GM12891 (cell line): Measurements from ENCODE around the gene OSMR.

Experiments used
- PAX5 ChIP-seq: IDR thresholded peaks from 2 replicates; pipeline ENCODE4 v1.6.1; 2011; ENCODE audit warnings: low read length, moderate library complexity, mild to moderate bottlenecking; ENCODE audit not compliant: insufficient read depth, severe bottlenecking
- POLR2A ChIP-seq: IDR thresholded peaks from 2 replicates; pipeline ENCODE4 v1.6.1; 2011; ENCODE audit warnings: low read depth, low read length, control low read depth
- POLR2AphosphoS5 ChIP-seq: IDR thresholded peaks from 2 replicates; pipeline ENCODE4 v1.6.1; 2011; ENCODE audit warnings: low read depth, low read length, control low read depth
- POU2F2 ChIP-seq: IDR thresholded peaks from 2 replicates; pipeline ENCODE4 v1.6.1; 2011; ENCODE audit warnings: low read depth, mild to moderate bottlenecking, control low read depth, low read length, moderate library complexity
- SPI1 ChIP-seq: IDR thresholded peaks from 2 replicates; pipeline ENCODE4 v1.6.1; 2011; ENCODE audit warnings: low read depth, low read length, control low read depth
- TAF1 ChIP-seq: IDR thresholded peaks from 2 replicates; pipeline ENCODE4 v1.6.1; 2011; ENCODE audit warnings: low read depth, low read length, control low read depth

DNA sequence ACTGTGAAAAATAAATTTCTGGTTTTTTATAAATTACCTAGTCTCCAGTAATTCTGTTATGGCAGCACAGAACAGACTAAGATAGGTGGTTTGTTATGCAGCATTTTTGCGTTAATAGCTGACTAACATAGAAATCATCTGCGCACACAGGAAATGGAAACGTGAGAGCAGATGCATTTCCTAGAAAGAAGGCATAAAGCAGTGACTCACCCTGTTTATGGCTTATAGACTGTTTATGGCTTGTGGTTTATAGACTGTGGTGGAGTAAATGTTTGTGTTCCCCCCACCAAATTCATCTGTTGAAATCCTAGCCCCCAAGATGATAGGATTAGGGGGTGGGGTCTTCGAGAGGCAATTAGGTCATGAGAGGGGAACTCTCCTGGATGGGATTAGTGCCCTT lies 18.3 kb upstream of the OSMR start:
- no peak for TF ChIP-seq POLR2A
- TF ChIP-seq TAF1: no peak
- TF ChIP-seq PAX5: no peak
- no peak for TF ChIP-seq POLR2AphosphoS5
- no peak for TF ChIP-seq POU2F2
- TF ChIP-seq SPI1: no peak
